Mammary microvascular endothelial cell (primary cell): ENCODE measurements around the gene ANP32E. TPM values are rescaled to one million over a fixed set of nuclear protein-coding genes. Genes with fewer than 3 reads are reported as not detected.

Experiments
- total RNA-seq: library from RNA; depleted of rRNA; stranded (reverse); fragments of >200 nt; gene quantifications from 2 replicates; pipeline ENCODE4 v1.2.3, GENCODE V29; 2015

Gene ANP32E
- total RNA-seq = 23.8 and 25.1 TPM in 2 replicates

DNA sequence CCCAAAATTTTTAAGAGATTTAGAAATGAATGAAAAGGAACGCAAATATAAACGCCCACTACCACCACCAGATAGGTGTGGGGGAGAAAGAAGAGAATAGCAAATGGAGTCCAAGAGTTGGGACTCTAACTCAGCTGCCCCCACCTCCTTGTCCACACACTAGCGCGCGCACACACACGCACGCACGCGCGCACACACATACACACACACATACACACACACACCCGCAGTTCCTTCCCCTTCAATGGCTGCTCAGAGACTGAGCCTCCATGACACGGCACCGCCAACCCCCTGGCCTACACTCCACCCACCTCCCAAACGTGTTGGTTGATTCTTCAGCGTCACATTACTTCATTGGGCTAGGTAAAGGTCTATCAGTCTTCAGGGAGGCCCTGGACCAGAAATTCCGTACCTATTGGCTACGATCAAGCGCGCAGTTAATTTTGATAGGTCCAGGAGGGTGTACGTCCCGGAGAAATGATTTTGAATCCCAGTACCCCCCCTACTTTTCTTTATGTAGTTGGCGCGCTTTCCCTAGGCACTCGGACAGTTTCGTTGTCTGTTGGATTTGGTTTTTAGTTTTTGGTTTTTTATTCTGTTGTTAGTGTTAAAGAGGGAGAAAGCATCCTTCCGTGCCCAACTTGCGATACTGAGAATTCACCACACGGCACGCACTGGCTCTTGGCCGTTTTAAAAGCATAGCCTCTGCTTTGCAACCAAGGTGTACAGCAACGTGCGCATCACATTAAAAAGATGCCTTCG, at the start of gene ANP32E:
Gene ANP32E (minus strand): TSS at position 261 of the 762 bp plus-strand sequence. CDS start 326 bp downstream, outside the sequence.

DNA sequence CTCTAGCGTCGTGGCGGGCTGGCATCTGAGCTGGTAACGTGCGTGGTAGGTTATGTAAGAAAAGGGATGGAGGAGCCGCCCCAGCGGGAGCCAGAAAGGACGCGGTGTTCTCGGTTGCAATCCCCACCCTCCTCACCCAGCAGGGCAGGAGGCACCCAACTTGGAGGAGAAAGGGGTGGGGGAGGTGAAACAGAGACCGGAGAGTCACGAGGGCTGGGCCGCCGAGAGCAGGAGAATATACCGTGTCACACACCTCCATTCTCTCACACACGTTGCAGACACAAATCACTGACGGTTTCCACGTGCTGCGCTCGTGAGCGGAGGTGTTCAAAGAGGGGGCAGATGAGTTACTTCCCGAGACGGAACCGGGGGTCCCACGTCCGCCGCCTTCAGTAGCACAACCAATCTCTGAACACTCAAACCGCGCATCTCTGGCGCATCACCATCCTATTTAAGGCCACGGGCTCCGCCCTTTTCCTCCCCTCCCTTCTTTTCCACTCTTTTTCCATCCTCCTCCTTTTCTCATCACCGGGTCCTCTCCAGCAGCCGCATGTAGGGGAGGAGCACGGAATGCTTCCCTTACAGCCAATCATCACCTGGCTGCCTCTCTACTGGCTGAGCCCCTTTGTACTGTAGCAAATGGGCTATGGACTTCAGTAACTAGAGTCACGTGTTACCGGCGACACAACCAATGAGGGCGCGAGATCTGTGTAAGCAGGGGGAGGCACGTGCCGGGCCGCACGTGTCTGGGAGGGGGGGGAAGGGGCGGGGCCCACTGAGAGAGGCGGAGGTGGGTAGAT, 46.0 kb upstream of the ANP32E start, which contains the start of gene CIART:
Gene CIART (plus strand): TSS at position 797 of the 800 bp plus-strand sequence. CDS start 714 bp downstream, outside the sequence.

DNA sequence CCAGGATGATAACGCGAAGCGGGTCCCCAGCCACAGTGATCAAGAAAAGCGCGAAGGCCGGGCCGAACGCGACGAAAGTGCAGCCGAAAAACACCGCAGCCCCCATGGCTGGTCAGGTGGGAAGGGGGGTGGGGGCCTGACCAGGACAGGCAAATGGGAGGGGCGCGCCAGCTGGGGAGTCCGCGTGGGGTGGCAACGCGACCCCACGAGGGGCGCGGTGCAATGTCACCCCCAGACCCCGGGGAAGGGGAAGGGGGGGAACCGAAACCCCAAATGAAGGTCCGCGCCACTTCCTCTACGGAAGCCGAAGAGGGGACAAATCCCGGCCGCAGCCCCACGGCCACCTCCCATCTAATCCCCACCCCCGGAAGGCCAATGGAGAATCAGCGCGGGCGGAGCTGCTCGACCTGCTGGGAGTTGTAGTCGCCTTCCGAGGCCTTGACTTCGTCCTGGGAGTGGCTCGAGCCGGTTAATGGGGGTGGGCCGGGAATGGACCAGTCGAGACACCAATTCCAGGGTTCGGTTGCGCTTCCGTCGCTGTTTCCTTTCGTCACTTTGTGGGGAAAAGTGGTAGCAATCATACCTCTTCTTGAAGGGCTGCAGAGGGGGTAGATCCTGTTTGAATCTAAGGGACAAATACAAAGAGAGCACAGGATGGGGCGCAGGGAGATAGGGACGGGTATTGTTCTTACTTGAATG, 32.9 kb upstream of the ANP32E start, which contains the start of gene APH1A:
Gene APH1A (minus strand): TSS at position 312 of the 699 bp plus-strand sequence. CDS start 206 bp downstream, at position 106.

DNA sequence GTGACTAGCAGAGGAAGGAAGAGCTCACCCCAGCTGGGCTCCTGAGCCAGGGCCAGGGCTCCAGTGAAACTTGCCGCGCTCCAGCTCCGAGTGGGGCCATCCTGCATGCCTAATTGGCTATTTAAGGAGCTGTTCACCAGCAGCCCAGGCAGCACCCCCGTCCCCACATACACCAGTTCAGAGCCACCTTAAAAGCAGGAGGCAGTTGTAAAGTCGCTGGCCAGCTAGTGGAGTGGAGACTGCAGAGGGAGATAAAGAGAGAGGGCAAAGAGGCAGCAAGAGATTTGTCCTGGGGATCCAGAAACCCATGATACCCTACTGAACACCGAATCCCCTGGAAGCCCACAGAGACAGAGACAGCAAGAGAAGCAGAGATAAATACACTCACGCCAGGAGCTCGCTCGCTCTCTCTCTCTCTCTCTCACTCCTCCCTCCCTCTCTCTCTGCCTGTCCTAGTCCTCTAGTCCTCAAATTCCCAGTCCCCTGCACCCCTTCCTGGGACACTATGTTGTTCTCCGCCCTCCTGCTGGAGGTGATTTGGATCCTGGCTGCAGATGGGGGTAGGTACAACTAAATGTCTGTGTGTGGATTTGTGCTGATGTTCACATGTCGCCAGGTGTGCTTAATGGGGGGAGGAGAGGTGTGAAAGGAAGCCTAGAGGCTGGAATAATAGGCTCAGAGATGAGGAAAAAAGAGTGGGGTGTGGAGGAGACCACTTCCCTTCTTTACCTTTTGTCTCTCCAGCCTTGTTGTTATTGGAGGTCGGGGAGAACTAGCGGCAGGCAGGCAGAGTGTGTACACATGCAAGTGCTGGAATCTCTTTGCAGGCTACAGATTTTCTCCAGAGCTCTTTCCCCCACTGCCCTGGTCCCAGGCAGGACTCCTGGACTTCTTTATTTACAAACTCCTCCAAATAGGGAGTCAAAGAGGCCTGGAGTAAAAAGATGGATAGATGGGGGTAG, 22.0 kb upstream of the ANP32E start, which contains the start of gene CA14:
Gene CA14 (plus strand): TSS at position 151 of the 962 bp plus-strand sequence. CDS start 355 bp downstream, at position 506.

Other genes with a start within 250 kb of the ANP32E start
- gene OTUD7B, start 225.4 kb downstream of the ANP32E start, total RNA-seq = 8.0 and 9.3 TPM in 2 replicates
- 20.5 and 30.6 TPM in 2 replicates for gene VPS45, start 168.3 kb downstream of the ANP32E start, total RNA-seq
- 85.1 and 90.5 TPM in 2 replicates for gene PLEKHO1, start 86.2 kb downstream of the ANP32E start, total RNA-seq
- gene CA14, start 21.7 kb upstream of the ANP32E start, total RNA-seq = not detected in 2 replicates
- gene APH1A, start 32.9 kb upstream of the ANP32E start, total RNA-seq = 146 and 148 TPM in 2 replicates
- gene C1orf54, start 36.7 kb upstream of the ANP32E start, total RNA-seq = 45.0 and 60.8 TPM in 2 replicates
- gene CIART, start 46.4 kb upstream of the ANP32E start, total RNA-seq = 0.60 and 1.1 TPM in 2 replicates
- gene MRPS21, start 57.7 kb upstream of the ANP32E start, total RNA-seq = 44.3 and 55.1 TPM in 2 replicates
- 30.2 and 34.8 TPM in 2 replicates for gene PRPF3, start 85.4 kb upstream of the ANP32E start, total RNA-seq
- 7.2 and 8.9 TPM in 2 replicates for gene RPRD2, start 128.0 kb upstream of the ANP32E start, total RNA-seq